Activated CD4-positive, CD25-positive, alpha-beta regulatory T cell treated with anti-CD3 and anti-CD28 coated beads, Interleukin-2, amount 50 U/mL, for 24 hours (primary cell): ENCODE results near the gene CENPT.
A peak's percentile ranks its signal among the peaks of the same experiment; 100 is the strongest.
"Not testable (repeated sequence)": the region's sequence is repeated elsewhere in the genome, so short reads cannot be mapped to it uniquely, and the experiment has no call there.

Experiments used
- ATAC-seq, 2 donors: fragments of 150-1000 bp; cut with Tn5 transposase; one replicate each; pipeline ENCODE4 v1.10.0; 2021; ENCODE audit warnings: mild to moderate bottlenecking in 1 of 2, moderate library complexity in 1 of 2

CENPT gene

GRCh38 chr16:67846320-67847063 lies 1.0 kb downstream of the CENPT start, which contains the start of gene NUTF2:
NUTF2 (plus strand) TSS chr16:67846933; CDS start chr16:67865131, 18,198 bp downstream.
- ATAC-seq, result peak; percentile 72 to 73

GRCh38 chr16:67846063-67846319 lies 1.5 kb downstream of the CENPT start:
- ATAC-seq, result no peak

GRCh38 chr16:67845291-67846062 lies 2.0 kb downstream of the CENPT start:
- no peak for ATAC-seq

GRCh38 chr16:67844497-67844896 lies 3.0 kb downstream of the CENPT start:
- no peak for ATAC-seq

- ATAC-seq, result no peak
Measured at GRCh38 chr16:67843343-67843765, 4.1 kb downstream of the CENPT start.

GRCh38 chr16:67842509-67843342 lies 4.8 kb downstream of the CENPT start:
- ATAC-seq, result peak; percentile 16 to 18

GRCh38 chr16:67841816-67842508 lies 5.5 kb downstream of the CENPT start, which contains the start of gene THAP11:
THAP11 (plus strand) TSS chr16:67842320; CDS start chr16:67842555, 235 bp downstream.
- ATAC-seq, result peak; percentile 55 to 57

- no peak for ATAC-seq
Measured at GRCh38 chr16:67841198-67841815, 6.2 kb downstream of the CENPT start.

- ATAC-seq, result no peak
Measured at GRCh38 chr16:67837811-67838210, 9.7 kb downstream of the CENPT start.

GRCh38 chr16:67837190-67837589 lies 10.3 kb downstream of the CENPT start:
- not testable (repeated sequence) for ATAC-seq

- ATAC-seq, result no peak
Measured at GRCh38 chr16:67834242-67834614, 13.3 kb downstream of the CENPT start.

GRCh38 chr16:67833415-67834241 lies 13.9 kb downstream of the CENPT start:
- ATAC-seq, result peak; percentile 100

- ATAC-seq, result no peak
Measured at GRCh38 chr16:67833030-67833414, 14.5 kb downstream of the CENPT start.

- ATAC-seq, result no peak
Measured at GRCh38 chr16:67828651-67829050, 18.8 kb downstream of the CENPT start.

- ATAC-seq, result no peak
Measured at GRCh38 chr16:67825906-67826305, 21.6 kb downstream of the CENPT start.

- ATAC-seq, result no peak
Measured at GRCh38 chr16:67825119-67825518, 22.4 kb downstream of the CENPT start.

- no peak for ATAC-seq
Measured at GRCh38 chr16:67822511-67822910, 25.0 kb downstream of the CENPT start.

- no peak for ATAC-seq
Measured at GRCh38 chr16:67820608-67821259, 26.8 kb downstream of the CENPT start.

GRCh38 chr16:67814567-67814966 lies 32.9 kb downstream of the CENPT start:
- ATAC-seq, result no peak

- ATAC-seq, result no peak
Measured at GRCh38 chr16:67811899-67812298, 35.6 kb downstream of the CENPT start.
